DND-41 (cell line): ENCODE results near the gene BCL2L1.

ENCODE experiments used
- EZH2 ChIP-seq: IDR thresholded peaks from 3 replicates; pipeline ENCODE4 v1.6.1; 2012; ENCODE audit warnings: borderline replicate concordance, low read depth, mild to moderate bottlenecking, moderate library complexity, low read length, inconsistent platforms; ENCODE audit not compliant: severe bottlenecking
- TF ChIP-seq, protein P1 (sequence below): IDR thresholded peaks from 2 replicates; pipeline ENCODE4 v1.5.1; 2012; ENCODE audit warnings: borderline replicate concordance, low read length, moderate library complexity, mild to moderate bottlenecking; ENCODE audit not compliant: poor library complexity, severe bottlenecking; ENCODE audit errors: extremely low read depth

DNA sequence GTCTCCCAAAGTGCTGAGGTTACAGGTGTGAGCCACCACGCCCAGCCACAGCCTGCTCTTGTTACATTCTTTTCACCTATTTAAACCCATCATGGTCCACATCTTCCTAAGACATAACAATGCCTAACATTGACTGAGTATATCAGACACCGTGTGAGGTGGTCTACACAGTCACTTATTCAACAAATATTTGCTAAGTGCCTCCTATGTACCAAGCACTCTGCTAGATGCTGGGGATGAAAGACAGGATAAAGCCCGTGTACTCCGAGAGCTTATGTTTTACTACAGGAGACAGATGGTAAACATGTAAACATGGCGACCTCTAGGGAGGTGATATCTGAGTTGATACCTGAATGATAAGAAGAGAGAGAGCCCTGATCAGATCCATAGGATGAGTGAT, 12.7 kb downstream of the BCL2L1 start:
- TF ChIP-seq, protein P1, sequence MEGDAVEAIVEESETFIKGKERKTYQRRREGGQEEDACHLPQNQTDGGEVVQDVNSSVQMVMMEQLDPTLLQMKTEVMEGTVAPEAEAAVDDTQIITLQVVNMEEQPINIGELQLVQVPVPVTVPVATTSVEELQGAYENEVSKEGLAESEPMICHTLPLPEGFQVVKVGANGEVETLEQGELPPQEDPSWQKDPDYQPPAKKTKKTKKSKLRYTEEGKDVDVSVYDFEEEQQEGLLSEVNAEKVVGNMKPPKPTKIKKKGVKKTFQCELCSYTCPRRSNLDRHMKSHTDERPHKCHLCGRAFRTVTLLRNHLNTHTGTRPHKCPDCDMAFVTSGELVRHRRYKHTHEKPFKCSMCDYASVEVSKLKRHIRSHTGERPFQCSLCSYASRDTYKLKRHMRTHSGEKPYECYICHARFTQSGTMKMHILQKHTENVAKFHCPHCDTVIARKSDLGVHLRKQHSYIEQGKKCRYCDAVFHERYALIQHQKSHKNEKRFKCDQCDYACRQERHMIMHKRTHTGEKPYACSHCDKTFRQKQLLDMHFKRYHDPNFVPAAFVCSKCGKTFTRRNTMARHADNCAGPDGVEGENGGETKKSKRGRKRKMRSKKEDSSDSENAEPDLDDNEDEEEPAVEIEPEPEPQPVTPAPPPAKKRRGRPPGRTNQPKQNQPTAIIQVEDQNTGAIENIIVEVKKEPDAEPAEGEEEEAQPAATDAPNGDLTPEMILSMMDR = no peak
- no peak for TF ChIP-seq EZH2
